MM.1S (cell line): ENCODE results near the gene PXDC1.

Experiments
- CTCF ChIP-seq: fragments of 300-600 bp; sonication (generic); IDR thresholded peaks from 2 replicates; pipeline ENCODE4 v1.5.1; 2016; ENCODE audit warnings: antibody characterized with exemption, low read length, mixed read lengths
- EZH2 ChIP-seq: fragments of 300-600 bp; sonication (generic); optimal IDR thresholded peaks from 2 replicates; pipeline ENCODE3; 2017; ENCODE audit warnings: low read depth, mild to moderate bottlenecking, antibody characterized with exemption, low read length, mixed read lengths
- EZH2phosphoT487 ChIP-seq: fragments of 300-600 bp; sonication (generic); IDR thresholded peaks from 2 replicates; pipeline ENCODE4 v1.6.1; 2018; ENCODE audit warnings: antibody characterized with exemption, low read length

GRCh38 chr6:3770023-3770720 is 18.7 kb upstream of the PXDC1 start:
- no peak for TF ChIP-seq CTCF
- no peak for TF ChIP-seq EZH2
- no peak for TF ChIP-seq EZH2phosphoT487
